GM19463 (cell line): Measurements from ENCODE around the gene DPP4.
A peak's percentile ranks its signal among the peaks of the same experiment; 100 is the strongest.
"Not testable (repeated sequence)": the region's sequence is repeated elsewhere in the genome, so short reads cannot be mapped to it uniquely, and the experiment has no call there.

ENCODE experiments used
- ATAC-seq: cut with Tn5 transposase; IDR thresholded peaks from one replicate; pipeline ENCODE4 v1.9.1; 2021; ENCODE audit warnings: mild to moderate bottlenecking, moderate library complexity; ENCODE audit not compliant: unreplicated experiment

Gene DPP4

DNA sequence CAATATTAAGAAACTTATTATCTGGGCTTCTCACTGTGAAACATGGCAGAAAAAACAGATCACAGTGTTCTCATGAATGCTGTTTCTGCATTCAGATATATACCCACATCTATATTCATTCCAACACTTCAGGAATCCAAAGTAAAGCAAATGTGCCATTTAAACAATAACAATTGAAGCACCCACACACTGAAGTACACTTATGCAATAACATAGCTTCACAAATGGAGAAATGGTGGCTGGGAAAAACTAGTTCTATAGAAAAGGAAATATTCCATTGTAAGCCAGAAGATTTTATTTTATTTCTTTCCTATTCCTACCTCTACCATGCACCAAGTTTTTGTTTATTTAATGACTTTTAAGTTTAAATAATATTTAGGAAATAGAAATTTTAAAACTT lies 111.9 kb downstream of the DPP4 start:
- ATAC-seq: no peak

DNA sequence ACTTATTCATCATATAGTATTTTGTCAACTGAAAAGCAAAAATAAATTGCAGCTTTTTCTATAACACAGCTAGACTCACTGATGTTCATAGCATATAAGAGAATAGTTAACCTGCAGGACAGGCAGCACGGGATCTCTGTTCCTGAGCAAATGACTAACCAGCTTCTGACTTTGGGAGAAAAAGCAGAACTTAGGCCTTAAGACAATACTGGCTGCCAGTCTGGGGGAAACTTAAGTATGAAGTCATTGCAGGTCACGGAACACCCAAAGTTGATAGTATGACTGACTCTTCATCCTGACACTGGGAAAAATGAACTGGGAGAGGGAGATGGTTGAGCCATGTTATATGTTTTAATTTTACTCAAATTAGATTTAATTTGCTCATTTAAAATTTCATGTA lies 113.0 kb downstream of the DPP4 start:
- ATAC-seq: no peak

DNA sequence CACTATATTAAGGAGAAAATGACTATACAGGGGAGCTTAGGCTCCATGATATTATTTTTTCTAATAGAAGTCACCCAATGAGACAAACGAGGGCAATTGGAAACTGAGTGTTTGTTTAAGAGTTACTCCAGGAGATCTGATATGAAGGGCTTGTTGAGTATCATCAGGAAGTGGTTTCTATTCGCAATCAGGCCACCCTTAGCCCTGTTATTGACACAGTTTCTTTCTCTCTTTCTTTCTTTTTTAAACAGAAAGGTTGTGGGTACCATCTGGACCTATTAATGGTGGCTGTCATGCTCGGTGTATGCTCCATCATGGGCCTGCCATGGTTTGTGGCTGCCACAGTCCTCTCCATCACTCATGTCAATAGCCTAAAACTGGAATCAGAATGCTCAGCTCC lies 117.3 kb downstream of the DPP4 start:
- no peak for ATAC-seq

DNA sequence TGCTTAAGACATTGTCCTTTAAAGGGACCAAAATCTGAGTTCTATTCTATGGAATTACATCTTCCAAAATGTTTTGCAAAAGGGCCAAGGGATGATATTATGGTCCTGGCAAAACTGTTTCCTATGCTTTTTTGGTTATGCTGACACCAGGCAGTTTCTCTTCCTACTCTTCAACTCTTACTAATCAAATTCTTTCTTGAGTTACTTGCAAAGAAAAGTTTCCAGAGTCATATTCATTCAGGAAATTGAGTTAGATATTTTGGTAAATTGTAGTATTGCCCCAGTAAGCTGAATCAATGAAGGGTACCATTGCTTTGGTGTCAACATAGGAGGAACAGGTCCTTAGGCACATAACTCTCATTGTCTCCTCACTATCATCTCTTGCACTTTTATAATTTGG lies 118.8 kb downstream of the DPP4 start:
- no peak for ATAC-seq

DNA sequence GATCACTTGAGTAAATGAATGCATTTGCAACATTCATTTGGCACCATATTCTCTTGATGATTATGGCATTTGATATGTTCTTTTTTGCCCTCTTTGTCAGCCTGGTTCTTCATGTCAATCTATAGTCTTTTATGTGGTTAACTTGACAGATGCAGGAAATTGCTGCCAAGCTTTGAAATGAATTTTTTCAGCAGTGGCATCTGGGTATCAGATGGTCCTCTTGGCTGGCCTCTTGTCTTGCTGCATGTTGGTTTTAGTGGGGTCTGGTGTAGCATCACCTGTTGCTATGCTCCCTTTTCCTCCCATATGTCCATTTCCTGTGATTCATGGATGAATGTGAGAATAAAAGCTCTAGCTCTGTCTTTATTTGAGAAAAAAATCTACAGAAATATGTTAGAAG lies 119.9 kb downstream of the DPP4 start:
- no peak for ATAC-seq

DNA sequence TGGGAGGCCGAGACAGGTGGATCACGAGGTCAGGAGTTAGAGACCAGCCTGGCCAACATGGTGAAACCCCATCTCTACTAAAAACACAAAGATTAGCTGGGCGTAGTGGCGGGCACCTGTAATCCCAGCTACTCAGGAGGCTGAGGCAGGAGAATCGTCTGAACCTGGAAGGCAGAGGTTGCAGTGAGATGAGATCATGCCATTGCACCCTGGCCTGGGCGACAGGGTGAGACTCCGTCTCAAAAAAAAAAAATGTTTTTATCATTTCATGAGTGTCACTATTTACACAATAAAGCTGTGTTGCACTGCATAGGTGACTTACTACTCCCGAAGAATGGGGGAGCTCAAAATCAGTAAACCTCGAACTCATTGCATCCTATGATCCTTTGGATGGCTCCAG lies 120.6 kb downstream of the DPP4 start:
- ATAC-seq: not testable (repeated sequence)

DNA sequence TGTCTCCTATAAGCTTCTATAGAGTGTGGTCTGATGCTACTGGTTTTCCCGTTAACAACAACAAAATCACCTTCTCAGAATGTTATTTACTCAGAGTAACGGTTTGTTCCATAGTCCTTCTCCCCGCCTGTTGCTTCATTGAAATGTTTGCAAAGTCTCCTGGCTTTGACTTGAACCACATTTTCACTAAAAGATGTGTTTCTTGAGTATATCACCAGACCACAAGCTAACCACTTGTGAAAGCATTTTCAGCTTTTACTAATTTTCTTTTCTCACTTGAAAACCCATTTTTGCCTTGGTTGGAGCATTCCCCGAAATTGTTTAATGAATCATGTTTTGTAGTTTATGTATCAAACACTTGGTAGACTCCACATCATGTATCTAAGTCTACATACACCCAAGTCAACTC lies 121.2 kb downstream of the DPP4 start:
- no peak for ATAC-seq

DNA sequence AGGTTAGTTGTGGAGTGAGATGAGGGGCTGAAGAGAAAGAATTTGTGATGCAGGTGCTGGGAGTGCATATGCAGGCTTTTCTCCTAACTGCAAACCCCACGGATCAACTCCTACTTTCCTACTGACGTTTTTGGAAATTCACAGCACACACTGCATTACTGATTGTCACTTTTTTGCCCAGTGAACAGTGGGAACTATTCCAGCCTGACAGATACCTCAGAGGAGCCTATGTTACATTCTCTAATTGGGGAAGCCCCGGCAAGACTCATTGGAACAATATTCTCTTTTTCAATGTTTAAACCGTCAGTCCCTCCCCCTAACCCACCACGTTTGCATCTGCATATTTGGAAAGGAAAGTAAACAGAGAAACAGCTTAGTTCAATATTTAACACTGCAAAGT lies 126.2 kb downstream of the DPP4 start:
- ATAC-seq: no peak

DNA sequence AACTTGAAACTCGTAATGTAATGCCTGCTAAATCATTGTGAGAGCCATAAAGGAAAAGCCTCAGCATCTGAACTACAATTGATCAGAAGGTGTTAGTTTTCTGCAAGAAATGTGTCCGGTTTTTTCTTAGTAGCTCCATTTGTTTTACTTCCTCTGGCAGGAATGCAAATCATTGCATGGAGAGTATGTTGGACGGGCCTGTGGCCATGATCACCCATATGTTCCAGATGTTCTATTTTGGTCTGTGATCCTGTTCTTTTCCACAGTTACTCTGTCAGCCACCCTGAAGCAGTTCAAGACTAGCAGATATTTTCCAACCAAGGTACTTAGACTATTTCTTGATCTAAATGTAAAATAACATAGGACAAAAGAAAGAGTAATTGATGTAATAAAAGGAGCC lies 126.6 kb downstream of the DPP4 start:
- no peak for ATAC-seq

DNA sequence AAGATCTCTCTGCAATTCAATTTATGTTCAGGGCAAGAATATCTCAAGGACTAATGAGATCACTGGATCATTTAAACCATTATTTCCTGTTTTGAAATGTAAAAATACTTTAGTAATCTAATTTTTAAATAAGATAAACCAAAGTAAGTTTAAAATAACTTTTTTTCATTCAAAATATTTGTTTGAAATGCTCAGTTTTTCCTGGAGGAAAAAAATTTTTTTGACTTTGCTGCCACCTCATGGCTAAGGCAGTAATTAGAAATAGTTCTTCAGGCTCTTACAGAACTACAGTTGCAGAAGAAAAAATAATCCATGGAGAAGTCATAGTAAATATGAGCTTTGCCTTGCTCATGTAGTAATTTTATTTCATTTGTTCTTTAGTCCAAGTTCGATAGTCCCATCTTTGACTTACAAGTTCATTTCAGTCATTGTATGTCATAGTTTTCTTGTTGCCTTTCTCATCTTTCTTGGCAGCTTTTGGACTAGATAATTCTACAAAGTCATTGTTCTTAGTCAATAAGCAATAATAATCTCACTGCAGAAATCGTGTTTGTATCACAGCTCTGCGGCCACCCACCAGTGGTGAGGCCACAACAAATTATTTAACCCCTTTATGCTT lies 127.4 kb downstream of the DPP4 start:
- ATAC-seq: peak; percentile 45

DNA sequence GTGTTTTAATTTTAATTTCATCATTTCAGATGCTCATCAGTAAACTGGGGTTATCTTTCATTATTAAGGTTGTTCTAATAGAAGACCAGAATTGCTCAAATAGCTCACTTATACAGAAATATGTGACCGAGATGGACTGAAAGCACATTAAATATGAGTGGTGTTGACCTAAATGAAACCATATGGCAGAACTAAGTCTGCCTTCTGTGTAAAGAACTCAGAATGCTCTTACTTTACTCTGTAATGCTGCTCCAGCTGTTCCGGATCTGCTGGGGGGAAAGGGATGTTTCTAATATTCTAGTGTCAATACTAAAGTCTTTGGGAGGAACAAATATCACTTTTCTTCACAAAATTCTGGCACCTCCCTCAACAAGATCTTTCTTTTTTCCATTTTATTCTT lies 131.0 kb downstream of the DPP4 start:
- ATAC-seq: no peak
